Measurements from ENCODE around the gene WDCP. TPM values are rescaled to one million over a fixed set of nuclear protein-coding genes. Genes with fewer than 3 reads are reported as not detected.

WDCP gene, protein sequence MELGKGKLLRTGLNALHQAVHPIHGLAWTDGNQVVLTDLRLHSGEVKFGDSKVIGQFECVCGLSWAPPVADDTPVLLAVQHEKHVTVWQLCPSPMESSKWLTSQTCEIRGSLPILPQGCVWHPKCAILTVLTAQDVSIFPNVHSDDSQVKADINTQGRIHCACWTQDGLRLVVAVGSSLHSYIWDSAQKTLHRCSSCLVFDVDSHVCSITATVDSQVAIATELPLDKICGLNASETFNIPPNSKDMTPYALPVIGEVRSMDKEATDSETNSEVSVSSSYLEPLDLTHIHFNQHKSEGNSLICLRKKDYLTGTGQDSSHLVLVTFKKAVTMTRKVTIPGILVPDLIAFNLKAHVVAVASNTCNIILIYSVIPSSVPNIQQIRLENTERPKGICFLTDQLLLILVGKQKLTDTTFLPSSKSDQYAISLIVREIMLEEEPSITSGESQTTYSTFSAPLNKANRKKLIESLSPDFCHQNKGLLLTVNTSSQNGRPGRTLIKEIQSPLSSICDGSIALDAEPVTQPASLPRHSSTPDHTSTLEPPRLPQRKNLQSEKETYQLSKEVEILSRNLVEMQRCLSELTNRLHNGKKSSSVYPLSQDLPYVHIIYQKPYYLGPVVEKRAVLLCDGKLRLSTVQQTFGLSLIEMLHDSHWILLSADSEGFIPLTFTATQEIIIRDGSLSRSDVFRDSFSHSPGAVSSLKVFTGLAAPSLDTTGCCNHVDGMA
- total RNA-seq = 9.8 and 13.1 TPM in 2 replicates

GRCh38 chr2:24046930-24047702, at the start of gene WDCP:
WDCP (minus strand) TSS chr2:24047391; CDS start chr2:24039494, 7,897 bp downstream.

GRCh38 chr2:24084386-24085199, 37.4 kb upstream of the WDCP start, which contains the start of gene TP53I3:
TP53I3 (minus strand) TSS chr2:24084834; CDS start chr2:24084326, 508 bp downstream.

DNA sequence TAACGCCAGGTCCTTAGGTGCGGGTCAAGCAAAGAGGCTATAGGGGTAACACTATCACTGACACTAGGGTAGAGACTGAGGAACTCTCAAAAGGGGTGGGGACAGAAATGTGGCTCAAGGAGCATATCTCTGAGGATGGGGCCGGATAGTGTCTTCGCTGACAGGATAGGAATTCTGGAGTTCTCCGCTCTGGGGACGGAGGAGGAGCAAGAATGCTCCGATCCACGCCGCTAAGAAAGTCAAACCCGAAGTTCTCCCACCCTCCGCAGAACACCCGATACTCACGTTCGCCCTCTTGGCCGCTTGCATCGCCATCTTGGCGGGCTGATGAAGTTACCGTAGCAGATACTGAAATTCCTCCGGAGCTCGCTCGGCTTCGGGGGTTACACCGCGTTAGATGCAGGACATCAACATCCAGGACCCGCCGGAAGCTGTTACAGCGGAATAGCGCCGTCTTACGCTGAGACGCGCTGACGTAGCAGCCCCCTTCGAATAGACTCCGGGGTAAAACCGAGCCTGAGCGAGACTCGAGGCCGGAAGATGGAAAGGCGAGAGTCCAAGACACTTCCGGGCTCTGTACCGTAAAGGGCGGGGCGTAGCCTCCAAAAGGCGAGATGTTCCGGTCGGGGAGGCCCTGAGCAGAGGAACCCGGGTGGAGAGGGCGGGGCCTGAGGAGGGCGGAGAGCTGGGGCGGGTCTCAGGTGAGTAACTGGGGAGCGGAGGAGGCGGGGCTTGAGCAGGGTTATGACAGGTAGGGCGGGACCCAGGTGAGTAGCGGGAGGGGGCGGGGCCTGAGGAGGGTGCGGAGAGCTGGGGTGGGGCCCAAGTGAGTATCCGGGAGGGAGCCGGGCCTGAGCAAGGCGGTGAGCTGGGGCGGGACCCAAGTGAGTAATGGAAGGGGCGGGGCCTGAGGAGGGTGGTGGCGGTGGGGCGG, 29.0 kb upstream of the WDCP start, which contains the start of gene SF3B6:
Gene SF3B6 (minus strand): TSS at position 412 of the 934 bp plus-strand sequence. CDS start 97 bp downstream, at position 315.

GRCh38 chr2:24049485-24050021, 2.4 kb upstream of the WDCP start, which contains the start of gene FKBP1B:
FKBP1B (plus strand) TSS chr2:24049741; CDS start chr2:24049850, 109 bp downstream.

GRCh38 chr2:24009680-24010476, 37.3 kb downstream of the WDCP start, which contains the start of gene MFSD2B:
MFSD2B (plus strand) TSS chr2:24010085; CDS start chr2:24010097, 12 bp downstream.

Small RNAs within 50 kb of the gene (small RNA-seq; reads per million reads assigned to genes)
- gene RN7SL610P (not detected), gene RNU6-370P (not detected)

Other genes with a start within 250 kb of the WDCP start
- gene ATAD2B, start 120.3 kb downstream of the WDCP start, total RNA-seq = 19.6 and 19.8 TPM in 2 replicates
- gene UBXN2A, start 106.9 kb downstream of the WDCP start, total RNA-seq = 9.5 and 12.8 TPM in 2 replicates
- gene MFSD2B, start 37.3 kb downstream of the WDCP start, total RNA-seq = 0.19 TPM in 1 of 2 replicates, not detected in the other
- 10.1 and 10.2 TPM in 2 replicates for gene FKBP1B, start 2.4 kb upstream of the WDCP start, total RNA-seq
- gene SF3B6, start 28.9 kb upstream of the WDCP start, total RNA-seq = 112 and 115 TPM in 2 replicates
- 55.5 and 62.5 TPM in 2 replicates for gene TP53I3, start 37.4 kb upstream of the WDCP start, total RNA-seq
- 0.38 TPM in 1 of 2 replicates, not detected in the other for gene PFN4, start 75.9 kb upstream of the WDCP start, total RNA-seq
- gene FAM228B, start 76.1 kb upstream of the WDCP start, total RNA-seq = 5.2 and 6.5 TPM in 2 replicates
- gene FAM228A, start 127.7 kb upstream of the WDCP start, total RNA-seq = 0.10 TPM in 1 of 2 replicates, not detected in the other

Data from vein endothelial cell (primary cell).